ENCODE measurements around the gene POLR2F. TPM values are rescaled to one million over a fixed set of nuclear protein-coding genes. Genes with fewer than 3 reads are reported as not detected.

POLR2F gene
- total and polyA plus RNA-seq, 9 of the 15 experiments (the other 6 are each of a cell fraction or from before 2014, with no cell fraction given): 98.9 to 410 (median 168) TPM

- in situ Hi-C loops (cut with MboI): loop anchor here (10.0 kb wide), 1 partner anchor 426 kb away; no protein-coding TSS in a partner anchor
Observed at GRCh38 chr22:37970864-37971263, 17.4 kb downstream of the POLR2F start.

More at GRCh38 chr22:37970864-37971263, 17.4 kb downstream of the POLR2F start:
- Histone ChIP-seq H3K4me1 (replicated peaks in 1 of 2; ENCODE audit: control insufficient read depth in 2 of 2, insufficient read depth in 2 of 2, low read length in 2 of 2) (peaks cover 0 to 7% of the 10 kb centered on the region in 2 experiments; a peak in 2 of 5 replicates), H3K27ac (ENCODE audit: extremely low read depth, low read depth, low read length) (no peak overlapping the region), H3K9ac (ENCODE audit: insufficient read depth in 1 of 2, low read depth in 2 of 2, low read length in 2 of 2) (no peak overlapping the region), H3K4me2 (ENCODE audit: insufficient read depth, low read length) (no peak overlapping the region), H3K4me3 (no peak overlapping the region), H2AFZ (ENCODE audit: low read depth, low read length) (no peak overlapping the region), H3K79me2 (ENCODE audit: control insufficient read depth, insufficient read depth, low read length) (no peaks in the 10 kb centered on the region; the same call in 2 of the 3 replicates), H3K9me3 (replicated peaks; ENCODE audit: control insufficient read depth, insufficient read depth, low read depth, low read length) (no peaks in the 10 kb centered on the region), H3K9me1 (ENCODE audit: control insufficient read depth, insufficient read depth, low read length) (no peaks in the 10 kb centered on the region), H3K36me3 (ENCODE audit: control insufficient read depth, insufficient read depth, low read length) (peaks cover 28% of the 10 kb centered on the region), H3K27me3 (ENCODE audit: control insufficient read depth in 2 of 2, insufficient read depth in 2 of 2, low read length in 2 of 2) (no peaks in the 10 kb centered on the region), H4K20me1 (replicated peaks; ENCODE audit: control insufficient read depth, insufficient read depth, low read length) (no peaks in the 10 kb centered on the region)
- FAIRE-seq (no peak), DNase-seq (ENCODE audit: extremely low read depth in 1 of 4, low spot score in 3 of 4) (no peak), ATAC-seq (no peak)
- BruUV-seq (replicated peaks): no TSS peak
- TF ChIP-seq, protein P1, sequence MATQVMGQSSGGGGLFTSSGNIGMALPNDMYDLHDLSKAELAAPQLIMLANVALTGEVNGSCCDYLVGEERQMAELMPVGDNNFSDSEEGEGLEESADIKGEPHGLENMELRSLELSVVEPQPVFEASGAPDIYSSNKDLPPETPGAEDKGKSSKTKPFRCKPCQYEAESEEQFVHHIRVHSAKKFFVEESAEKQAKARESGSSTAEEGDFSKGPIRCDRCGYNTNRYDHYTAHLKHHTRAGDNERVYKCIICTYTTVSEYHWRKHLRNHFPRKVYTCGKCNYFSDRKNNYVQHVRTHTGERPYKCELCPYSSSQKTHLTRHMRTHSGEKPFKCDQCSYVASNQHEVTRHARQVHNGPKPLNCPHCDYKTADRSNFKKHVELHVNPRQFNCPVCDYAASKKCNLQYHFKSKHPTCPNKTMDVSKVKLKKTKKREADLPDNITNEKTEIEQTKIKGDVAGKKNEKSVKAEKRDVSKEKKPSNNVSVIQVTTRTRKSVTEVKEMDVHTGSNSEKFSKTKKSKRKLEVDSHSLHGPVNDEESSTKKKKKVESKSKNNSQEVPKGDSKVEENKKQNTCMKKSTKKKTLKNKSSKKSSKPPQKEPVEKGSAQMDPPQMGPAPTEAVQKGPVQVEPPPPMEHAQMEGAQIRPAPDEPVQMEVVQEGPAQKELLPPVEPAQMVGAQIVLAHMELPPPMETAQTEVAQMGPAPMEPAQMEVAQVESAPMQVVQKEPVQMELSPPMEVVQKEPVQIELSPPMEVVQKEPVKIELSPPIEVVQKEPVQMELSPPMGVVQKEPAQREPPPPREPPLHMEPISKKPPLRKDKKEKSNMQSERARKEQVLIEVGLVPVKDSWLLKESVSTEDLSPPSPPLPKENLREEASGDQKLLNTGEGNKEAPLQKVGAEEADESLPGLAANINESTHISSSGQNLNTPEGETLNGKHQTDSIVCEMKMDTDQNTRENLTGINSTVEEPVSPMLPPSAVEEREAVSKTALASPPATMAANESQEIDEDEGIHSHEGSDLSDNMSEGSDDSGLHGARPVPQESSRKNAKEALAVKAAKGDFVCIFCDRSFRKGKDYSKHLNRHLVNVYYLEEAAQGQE (IDR thresholded peaks at IDR 0.05; ENCODE audit: borderline replicate concordance): no peak
- TF ChIP-seq, protein P1 (CRISPR knock-in tag; IDR thresholded peaks at IDR 0.05; ENCODE audit: low read depth): no peak
- TF ChIP-seq, protein P2, sequence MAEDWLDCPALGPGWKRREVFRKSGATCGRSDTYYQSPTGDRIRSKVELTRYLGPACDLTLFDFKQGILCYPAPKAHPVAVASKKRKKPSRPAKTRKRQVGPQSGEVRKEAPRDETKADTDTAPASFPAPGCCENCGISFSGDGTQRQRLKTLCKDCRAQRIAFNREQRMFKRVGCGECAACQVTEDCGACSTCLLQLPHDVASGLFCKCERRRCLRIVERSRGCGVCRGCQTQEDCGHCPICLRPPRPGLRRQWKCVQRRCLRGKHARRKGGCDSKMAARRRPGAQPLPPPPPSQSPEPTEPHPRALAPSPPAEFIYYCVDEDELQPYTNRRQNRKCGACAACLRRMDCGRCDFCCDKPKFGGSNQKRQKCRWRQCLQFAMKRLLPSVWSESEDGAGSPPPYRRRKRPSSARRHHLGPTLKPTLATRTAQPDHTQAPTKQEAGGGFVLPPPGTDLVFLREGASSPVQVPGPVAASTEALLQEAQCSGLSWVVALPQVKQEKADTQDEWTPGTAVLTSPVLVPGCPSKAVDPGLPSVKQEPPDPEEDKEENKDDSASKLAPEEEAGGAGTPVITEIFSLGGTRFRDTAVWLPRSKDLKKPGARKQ (CRISPR knock-in tag; IDR thresholded peaks at IDR 0.05): no peak
- TF ChIP-seq RHOXF2B (CRISPR knock-in tag; conservative IDR thresholded peaks at IDR 0.05) (no peak), POLR2B (IDR thresholded peaks at IDR 0.05; ENCODE audit: low read depth, partially characterized antibody) (no peak), HDAC3 (IDR thresholded peaks at IDR 0.05; ENCODE audit: borderline replicate concordance, partially characterized antibody) (no peak)
- WGBS (ENCODE audit: insufficient coverage, low coverage, missing lambda C conversion rate): 78% methylated on average over 4 of the region's 4 CpGs
- ChIA-PET POLR2A (interaction anchor here (1.3 kb wide), 2 partner anchors 10 to 17 kb away, joined by 3 read pairs; no protein-coding TSS in a partner anchor), CTCF (ENCODE audit: low intra/inter-chr PET ratio) (no interaction called here)
- intact Hi-C loops (cut with micrococcal nuclease): no loop called here
